Measurements from ENCODE around the gene MGAT1.
"Not testable (repeated sequence)": the region's sequence is repeated elsewhere in the genome, so short reads cannot be mapped to it uniquely, and the experiment has no call there.

Gene MGAT1

GRCh38 chr5:180791611-180792213, 10.9 kb downstream of the MGAT1 start:
- TF ChIP-seq, protein P1, sequence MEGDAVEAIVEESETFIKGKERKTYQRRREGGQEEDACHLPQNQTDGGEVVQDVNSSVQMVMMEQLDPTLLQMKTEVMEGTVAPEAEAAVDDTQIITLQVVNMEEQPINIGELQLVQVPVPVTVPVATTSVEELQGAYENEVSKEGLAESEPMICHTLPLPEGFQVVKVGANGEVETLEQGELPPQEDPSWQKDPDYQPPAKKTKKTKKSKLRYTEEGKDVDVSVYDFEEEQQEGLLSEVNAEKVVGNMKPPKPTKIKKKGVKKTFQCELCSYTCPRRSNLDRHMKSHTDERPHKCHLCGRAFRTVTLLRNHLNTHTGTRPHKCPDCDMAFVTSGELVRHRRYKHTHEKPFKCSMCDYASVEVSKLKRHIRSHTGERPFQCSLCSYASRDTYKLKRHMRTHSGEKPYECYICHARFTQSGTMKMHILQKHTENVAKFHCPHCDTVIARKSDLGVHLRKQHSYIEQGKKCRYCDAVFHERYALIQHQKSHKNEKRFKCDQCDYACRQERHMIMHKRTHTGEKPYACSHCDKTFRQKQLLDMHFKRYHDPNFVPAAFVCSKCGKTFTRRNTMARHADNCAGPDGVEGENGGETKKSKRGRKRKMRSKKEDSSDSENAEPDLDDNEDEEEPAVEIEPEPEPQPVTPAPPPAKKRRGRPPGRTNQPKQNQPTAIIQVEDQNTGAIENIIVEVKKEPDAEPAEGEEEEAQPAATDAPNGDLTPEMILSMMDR (IDR thresholded peaks at IDR 0.05; ENCODE audit: extremely low read depth, insufficient read depth, missing control alignments) = no peak
- in situ Hi-C loops (cut with MboI; ENCODE audit: low pct_unique_long_range_greater_than_20kb, low sequenced_read_pairs, unreplicated experiment) = no loop called here
- DNase-seq (ENCODE audit: low spot score) = no peak

DNA sequence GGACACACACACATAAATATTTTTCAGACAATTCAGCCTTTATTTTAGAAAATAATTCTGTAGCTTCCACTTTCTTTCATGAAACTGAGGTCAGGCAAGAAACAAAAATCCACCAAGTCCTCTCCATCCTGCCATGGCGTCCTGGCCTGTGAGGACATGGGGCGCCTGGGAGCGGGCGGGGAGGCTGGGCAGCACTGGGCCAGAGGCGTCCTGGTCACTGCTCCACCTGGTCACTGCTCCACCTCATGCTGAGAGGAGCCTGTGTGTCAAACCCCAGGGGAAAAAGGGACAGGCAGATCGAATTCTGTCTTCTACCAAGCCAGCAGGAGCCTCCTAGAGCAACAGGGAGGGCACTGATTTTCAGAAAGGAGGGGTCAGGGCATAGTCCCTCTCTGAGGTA, 12.1 kb downstream of the MGAT1 start:
- no peak for DNase-seq (ENCODE audit: low spot score)
- in situ Hi-C loops (cut with MboI; ENCODE audit: low pct_unique_long_range_greater_than_20kb, low sequenced_read_pairs, unreplicated experiment) = no loop called here
- TF ChIP-seq, protein P1 (IDR thresholded peaks at IDR 0.05; ENCODE audit: extremely low read depth, insufficient read depth, missing control alignments) = no peak

GRCh38 chr5:180790020-180790419, 12.6 kb downstream of the MGAT1 start:
- DNase-seq (ENCODE audit: low spot score) = no peak
- in situ Hi-C loops (cut with MboI; ENCODE audit: low pct_unique_long_range_greater_than_20kb, low sequenced_read_pairs, unreplicated experiment) = no loop called here
- TF ChIP-seq, protein P1 (IDR thresholded peaks at IDR 0.05; ENCODE audit: extremely low read depth, insufficient read depth, missing control alignments) = peak; percentile 21

DNA sequence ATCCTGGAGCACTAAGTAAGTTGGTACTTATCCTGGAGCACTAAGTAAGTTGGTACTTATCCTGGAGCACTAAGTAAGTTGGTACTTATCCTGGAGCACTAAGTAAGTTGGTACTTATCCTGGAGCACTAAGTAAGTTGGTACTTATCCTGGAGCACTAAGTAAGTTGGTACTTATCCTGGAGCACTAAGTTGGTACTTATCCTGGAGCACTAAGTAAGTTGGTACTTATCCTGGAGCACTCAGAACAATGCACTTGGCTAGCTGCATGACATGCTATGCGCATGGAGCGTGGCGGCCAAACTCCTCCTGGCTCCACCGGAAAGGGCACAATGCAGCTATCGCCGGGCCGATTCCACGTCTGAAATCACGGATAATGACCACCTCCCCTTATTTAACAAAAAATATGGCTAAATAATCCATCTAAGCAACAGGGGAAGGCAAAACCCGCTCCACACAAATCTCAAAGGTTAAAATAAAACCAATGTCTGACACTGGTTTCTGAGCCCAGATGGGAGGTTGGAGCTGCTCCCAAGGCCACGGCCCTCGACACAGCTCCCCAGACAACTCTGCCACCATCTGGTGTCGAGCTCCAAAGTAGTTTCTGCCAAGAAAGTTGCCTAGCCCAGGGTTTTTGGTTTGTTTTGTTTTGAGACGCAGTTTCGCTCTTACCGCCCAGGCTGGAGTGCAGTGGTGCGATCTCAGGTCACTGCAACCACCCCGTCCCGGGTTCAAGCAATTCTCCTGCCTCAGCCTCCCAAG, 13.8 kb downstream of the MGAT1 start:
- DNase-seq (ENCODE audit: low spot score); in situ Hi-C loops (cut with MboI; ENCODE audit: low pct_unique_long_range_greater_than_20kb, low sequenced_read_pairs, unreplicated experiment): not testable (repeated sequence)

GRCh38 chr5:180787711-180788431, 14.7 kb downstream of the MGAT1 start:
- no peak for DNase-seq (ENCODE audit: low spot score)
- TF ChIP-seq, protein P1 (IDR thresholded peaks at IDR 0.05; ENCODE audit: extremely low read depth, insufficient read depth, missing control alignments) = no peak
- in situ Hi-C loops (cut with MboI; ENCODE audit: low pct_unique_long_range_greater_than_20kb, low sequenced_read_pairs, unreplicated experiment) = no loop called here

DNA sequence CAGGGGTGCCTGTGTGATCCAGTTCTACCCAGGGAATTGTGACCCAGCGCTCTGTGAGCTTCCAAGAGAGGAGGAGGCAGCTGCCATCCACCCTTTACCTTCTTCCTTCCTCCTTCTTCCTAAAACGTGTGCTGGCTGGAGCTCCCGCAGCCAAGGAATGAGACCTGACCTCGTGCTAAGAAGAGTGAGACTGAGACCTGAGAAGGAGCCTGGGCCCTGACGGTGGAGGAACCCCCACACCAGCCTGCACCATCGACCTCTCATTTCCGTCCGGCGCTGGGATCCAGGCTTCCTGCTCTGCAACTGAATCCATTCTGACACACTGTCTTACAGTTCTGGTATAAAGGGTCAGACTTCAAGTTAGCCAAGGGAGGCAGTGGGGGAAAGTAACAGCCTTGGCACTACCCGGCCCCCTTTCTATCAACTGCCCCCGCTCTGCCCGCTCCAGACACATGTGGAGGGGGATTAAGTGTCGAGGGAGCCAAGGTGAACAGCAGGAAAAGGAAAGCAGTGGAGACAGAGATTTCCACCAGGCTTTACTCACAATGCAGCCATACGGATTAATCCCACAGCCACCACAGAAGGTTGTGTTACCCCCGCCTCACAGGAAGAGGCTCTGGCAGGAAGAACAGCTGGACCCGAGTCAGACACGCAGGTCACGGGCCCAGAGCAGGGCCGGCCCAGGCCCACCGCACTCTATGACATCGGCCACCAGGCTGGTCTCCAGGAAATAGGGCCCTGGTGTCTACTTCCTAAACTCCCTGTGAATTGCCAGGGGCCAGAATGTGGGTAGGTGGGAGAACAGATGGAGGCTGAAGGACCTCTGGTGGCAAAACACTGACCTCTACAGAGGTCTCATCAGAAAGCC, 15.8 kb downstream of the MGAT1 start:
- TF ChIP-seq, protein P1 (IDR thresholded peaks at IDR 0.05; ENCODE audit: extremely low read depth, insufficient read depth, missing control alignments) = no peak
- no peak for DNase-seq (ENCODE audit: low spot score)
- in situ Hi-C loops (cut with MboI; ENCODE audit: low pct_unique_long_range_greater_than_20kb, low sequenced_read_pairs, unreplicated experiment) = no loop called here

Data from GM13977 (cell line).